Measurements from ENCODE around the gene CACNB4. TPM values are rescaled to one million over a fixed set of nuclear protein-coding genes. Genes with fewer than 3 reads are reported as not detected.
A peak's percentile ranks its signal among the peaks of the same experiment; 100 is the strongest.

Gene CACNB4
- total and polyA plus RNA-seq, 9 of the 15 experiments (the other 6 are each of a cell fraction or from before 2014, with no cell fraction given) = 0.01 to 0.20 (median 0.04) TPM; not detected in 1

DNA sequence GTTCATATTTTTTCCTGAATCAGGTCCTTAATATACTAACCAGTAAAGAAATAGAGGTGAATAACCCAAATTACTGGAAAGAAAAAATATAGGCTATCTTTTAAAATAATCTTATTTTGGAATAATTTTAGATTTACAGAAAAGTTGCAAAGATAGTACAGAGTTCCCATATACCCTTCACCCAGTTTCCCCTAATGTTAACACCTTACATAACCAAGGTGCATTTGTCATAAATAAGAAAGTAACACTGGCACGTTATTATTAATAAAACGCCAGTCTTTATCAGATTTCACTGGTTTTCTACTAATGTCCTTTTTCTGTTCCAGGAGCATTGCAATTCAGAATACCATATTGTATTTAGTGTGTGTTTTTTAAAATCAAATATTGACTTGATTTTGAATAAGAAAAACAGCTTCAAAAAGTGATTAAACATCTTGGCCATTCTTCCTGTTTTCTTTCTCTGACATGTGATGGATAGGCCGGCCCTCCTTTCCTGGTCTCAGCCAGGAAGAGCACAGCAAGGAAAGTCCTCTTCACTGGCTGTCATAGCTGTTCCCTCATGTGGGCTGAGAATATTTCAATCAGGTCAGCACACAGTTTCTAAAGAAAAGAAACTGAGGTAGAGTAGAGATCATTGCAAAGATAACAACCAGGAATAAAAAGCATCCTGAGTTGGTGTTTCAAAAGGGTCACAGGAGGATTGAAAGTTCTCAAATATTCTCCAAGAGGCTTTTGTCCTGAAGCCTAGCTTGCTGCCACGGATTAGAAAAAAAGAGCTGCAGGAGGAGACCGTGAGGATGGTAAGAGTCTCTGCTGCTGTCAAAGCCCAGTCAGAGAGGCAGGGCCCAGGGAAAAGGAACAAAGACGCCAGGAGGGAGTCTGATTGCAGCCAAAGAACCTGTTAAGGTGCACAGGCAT, 191.3 kb downstream of the CACNB4 start (continued):
- TF ChIP-seq, protein P1, sequence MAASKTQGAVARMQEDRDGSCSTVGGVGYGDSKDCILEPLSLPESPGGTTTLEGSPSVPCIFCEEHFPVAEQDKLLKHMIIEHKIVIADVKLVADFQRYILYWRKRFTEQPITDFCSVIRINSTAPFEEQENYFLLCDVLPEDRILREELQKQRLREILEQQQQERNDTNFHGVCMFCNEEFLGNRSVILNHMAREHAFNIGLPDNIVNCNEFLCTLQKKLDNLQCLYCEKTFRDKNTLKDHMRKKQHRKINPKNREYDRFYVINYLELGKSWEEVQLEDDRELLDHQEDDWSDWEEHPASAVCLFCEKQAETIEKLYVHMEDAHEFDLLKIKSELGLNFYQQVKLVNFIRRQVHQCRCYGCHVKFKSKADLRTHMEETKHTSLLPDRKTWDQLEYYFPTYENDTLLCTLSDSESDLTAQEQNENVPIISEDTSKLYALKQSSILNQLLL (CRISPR knock-in tag; IDR thresholded peaks at IDR 0.05; ENCODE audit: borderline replicate concordance) = no peak
- TF ChIP-seq, protein P2, sequence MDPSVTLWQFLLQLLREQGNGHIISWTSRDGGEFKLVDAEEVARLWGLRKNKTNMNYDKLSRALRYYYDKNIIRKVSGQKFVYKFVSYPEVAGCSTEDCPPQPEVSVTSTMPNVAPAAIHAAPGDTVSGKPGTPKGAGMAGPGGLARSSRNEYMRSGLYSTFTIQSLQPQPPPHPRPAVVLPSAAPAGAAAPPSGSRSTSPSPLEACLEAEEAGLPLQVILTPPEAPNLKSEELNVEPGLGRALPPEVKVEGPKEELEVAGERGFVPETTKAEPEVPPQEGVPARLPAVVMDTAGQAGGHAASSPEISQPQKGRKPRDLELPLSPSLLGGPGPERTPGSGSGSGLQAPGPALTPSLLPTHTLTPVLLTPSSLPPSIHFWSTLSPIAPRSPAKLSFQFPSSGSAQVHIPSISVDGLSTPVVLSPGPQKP (CRISPR knock-in tag; IDR thresholded peaks at IDR 0.05) = no peak
- TF ChIP-seq, protein P3, sequence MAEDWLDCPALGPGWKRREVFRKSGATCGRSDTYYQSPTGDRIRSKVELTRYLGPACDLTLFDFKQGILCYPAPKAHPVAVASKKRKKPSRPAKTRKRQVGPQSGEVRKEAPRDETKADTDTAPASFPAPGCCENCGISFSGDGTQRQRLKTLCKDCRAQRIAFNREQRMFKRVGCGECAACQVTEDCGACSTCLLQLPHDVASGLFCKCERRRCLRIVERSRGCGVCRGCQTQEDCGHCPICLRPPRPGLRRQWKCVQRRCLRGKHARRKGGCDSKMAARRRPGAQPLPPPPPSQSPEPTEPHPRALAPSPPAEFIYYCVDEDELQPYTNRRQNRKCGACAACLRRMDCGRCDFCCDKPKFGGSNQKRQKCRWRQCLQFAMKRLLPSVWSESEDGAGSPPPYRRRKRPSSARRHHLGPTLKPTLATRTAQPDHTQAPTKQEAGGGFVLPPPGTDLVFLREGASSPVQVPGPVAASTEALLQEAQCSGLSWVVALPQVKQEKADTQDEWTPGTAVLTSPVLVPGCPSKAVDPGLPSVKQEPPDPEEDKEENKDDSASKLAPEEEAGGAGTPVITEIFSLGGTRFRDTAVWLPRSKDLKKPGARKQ (CRISPR knock-in tag; IDR thresholded peaks at IDR 0.05) = no peak
- TF ChIP-seq SRF (CRISPR knock-in tag; IDR thresholded peaks at IDR 0.05) (no peak), DIDO1 (tag; IDR thresholded peaks at IDR 0.05; ENCODE audit: low read depth) (no peak), ZNF695 (CRISPR knock-in tag; IDR thresholded peaks at IDR 0.05) (no peak), ZNF699 (CRISPR knock-in tag; IDR thresholded peaks at IDR 0.05; ENCODE audit: insufficient replicate concordance) (no peak), HEY1 (CRISPR knock-in tag; IDR thresholded peaks at IDR 0.05; ENCODE audit: borderline replicate concordance) (no peak), GTF2A2 (tag; IDR thresholded peaks at IDR 0.05) (no peak), TEAD4 (IDR thresholded peaks at IDR 0.05; ENCODE audit: low read length) (no peak), TEAD4 (CRISPR knock-in tag; IDR thresholded peaks at IDR 0.05; ENCODE audit: borderline replicate concordance) (no peak), TCF3 (CRISPR knock-in tag; IDR thresholded peaks at IDR 0.05) (no peak), PHF8 (IDR thresholded peaks at IDR 0.05; ENCODE audit: borderline replicate concordance, low read length) (no peak), ZNF165 (CRISPR knock-in tag; IDR thresholded peaks at IDR 0.05; ENCODE audit: borderline replicate concordance) (no peak), NEUROD1 (IDR thresholded peaks at IDR 0.05; ENCODE audit: borderline replicate concordance, low read depth, low read length, partially characterized antibody) (no peak), KLF10 (CRISPR knock-in tag; IDR thresholded peaks at IDR 0.05) (no peak), MED1 (CRISPR knock-in tag; IDR thresholded peaks at IDR 0.05; ENCODE audit: borderline replicate concordance) (no peak), SLC30A9 (CRISPR knock-in tag; IDR thresholded peaks at IDR 0.05) (no peak), HNRNPUL1 (IDR thresholded peaks at IDR 0.05; ENCODE audit: low read length) (no peak), NCOA2 (IDR thresholded peaks at IDR 0.05; ENCODE audit: partially characterized antibody in 2 of 2) (no peak), ZNF354B (CRISPR knock-in tag; IDR thresholded peaks at IDR 0.05) (no peak), ZNF395 (CRISPR knock-in tag; IDR thresholded peaks at IDR 0.05) (peak; percentile 27; the same call in 1 of the 2 replicates), ZFP1 (CRISPR knock-in tag; IDR thresholded peaks at IDR 0.05) (no peak)

Measured in K562 (cell line).